ENCODE results near the gene NRXN3.

The NRXN3 gene

DNA sequence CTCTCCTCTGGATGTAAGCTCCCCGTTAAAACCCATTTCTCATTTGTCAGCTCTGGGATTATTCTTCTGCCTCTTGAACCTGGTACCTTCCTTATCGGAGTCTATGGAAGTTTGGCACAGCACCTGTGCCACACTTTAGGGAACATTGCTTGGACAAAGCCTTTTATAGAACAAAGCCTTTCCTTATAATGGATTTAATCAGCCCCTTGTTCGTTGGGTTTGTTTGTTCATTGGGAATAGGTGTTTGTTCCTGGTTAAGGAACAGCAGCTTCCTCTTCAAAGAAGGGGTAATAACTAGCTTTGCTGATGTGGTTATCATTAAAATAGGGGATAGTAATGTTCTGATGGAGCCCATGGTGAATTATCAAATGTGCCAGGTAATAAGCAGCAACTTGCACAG lies 70.4 kb downstream of the NRXN3 start:
- Histone ChIP-seq H3K4me1 (ENCODE audit: insufficient read depth, low read length, severe bottlenecking) (no peaks in the 10 kb centered on the region), H4K20me1 (ENCODE audit: insufficient read depth, low read length) (no peaks in the 10 kb centered on the region), H3K4me2 (ENCODE audit: low read length) (no peak overlapping the region), H3K9me3 (ENCODE audit: low read length) (no peaks in the 10 kb centered on the region), H3K4me3 (ENCODE audit: low read depth, low read length, poor library complexity, severe bottlenecking) (no peak overlapping the region), H3K36me3 (ENCODE audit: insufficient read depth, low read length) (no peaks in the 10 kb centered on the region), H3K27ac (ENCODE audit: low read depth, low read length, poor library complexity, severe bottlenecking) (no peak overlapping the region), H3K9me2 (ENCODE audit: low read depth, low read length) (no peaks in the 10 kb centered on the region), H2AFZ (ENCODE audit: low read length) (no peak overlapping the region), H3K79me2 (ENCODE audit: insufficient read depth, low read length) (no peaks in the 10 kb centered on the region), H3K27me3 (ENCODE audit: insufficient read depth, low read length) (no peaks in the 10 kb centered on the region; the same call in 1 of the 2 replicates), H3K9ac (ENCODE audit: low read length) (no peak overlapping the region), H3F3A (ENCODE audit: insufficient read depth, low read length) (no peaks in the 10 kb centered on the region)
- TF ChIP-seq EZH2 (IDR thresholded peaks at IDR 0.05; ENCODE audit: borderline replicate concordance, low read length): no peak
- TF ChIP-seq, protein P1, sequence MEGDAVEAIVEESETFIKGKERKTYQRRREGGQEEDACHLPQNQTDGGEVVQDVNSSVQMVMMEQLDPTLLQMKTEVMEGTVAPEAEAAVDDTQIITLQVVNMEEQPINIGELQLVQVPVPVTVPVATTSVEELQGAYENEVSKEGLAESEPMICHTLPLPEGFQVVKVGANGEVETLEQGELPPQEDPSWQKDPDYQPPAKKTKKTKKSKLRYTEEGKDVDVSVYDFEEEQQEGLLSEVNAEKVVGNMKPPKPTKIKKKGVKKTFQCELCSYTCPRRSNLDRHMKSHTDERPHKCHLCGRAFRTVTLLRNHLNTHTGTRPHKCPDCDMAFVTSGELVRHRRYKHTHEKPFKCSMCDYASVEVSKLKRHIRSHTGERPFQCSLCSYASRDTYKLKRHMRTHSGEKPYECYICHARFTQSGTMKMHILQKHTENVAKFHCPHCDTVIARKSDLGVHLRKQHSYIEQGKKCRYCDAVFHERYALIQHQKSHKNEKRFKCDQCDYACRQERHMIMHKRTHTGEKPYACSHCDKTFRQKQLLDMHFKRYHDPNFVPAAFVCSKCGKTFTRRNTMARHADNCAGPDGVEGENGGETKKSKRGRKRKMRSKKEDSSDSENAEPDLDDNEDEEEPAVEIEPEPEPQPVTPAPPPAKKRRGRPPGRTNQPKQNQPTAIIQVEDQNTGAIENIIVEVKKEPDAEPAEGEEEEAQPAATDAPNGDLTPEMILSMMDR (IDR thresholded peaks at IDR 0.05; ENCODE audit: low read length): no peak

GRCh38 chr14:78242086-78242485 lies 71.9 kb downstream of the NRXN3 start:
- Histone ChIP-seq H3K27me3 (ENCODE audit: insufficient read depth, low read length) (no peaks in the 10 kb centered on the region; the same call in 1 of the 2 replicates), H3K4me3 (ENCODE audit: low read depth, low read length, poor library complexity, severe bottlenecking) (no peak overlapping the region), H3K79me2 (ENCODE audit: insufficient read depth, low read length) (no peaks in the 10 kb centered on the region), H2AFZ (ENCODE audit: low read length) (no peak overlapping the region), H3K9ac (ENCODE audit: low read length) (no peak overlapping the region), H4K20me1 (ENCODE audit: insufficient read depth, low read length) (no peaks in the 10 kb centered on the region), H3K9me3 (ENCODE audit: low read length) (no peaks in the 10 kb centered on the region), H3F3A (ENCODE audit: insufficient read depth, low read length) (no peaks in the 10 kb centered on the region), H3K9me2 (ENCODE audit: low read depth, low read length) (no peaks in the 10 kb centered on the region), H3K27ac (ENCODE audit: low read depth, low read length, poor library complexity, severe bottlenecking) (no peak overlapping the region), H3K4me1 (ENCODE audit: insufficient read depth, low read length, severe bottlenecking) (no peaks in the 10 kb centered on the region), H3K4me2 (ENCODE audit: low read length) (no peak overlapping the region), H3K36me3 (ENCODE audit: insufficient read depth, low read length) (no peaks in the 10 kb centered on the region)
- no peak for TF ChIP-seq EZH2 (IDR thresholded peaks at IDR 0.05; ENCODE audit: borderline replicate concordance, low read length)
- TF ChIP-seq, protein P1 (IDR thresholded peaks at IDR 0.05; ENCODE audit: low read length): no peak

DNA sequence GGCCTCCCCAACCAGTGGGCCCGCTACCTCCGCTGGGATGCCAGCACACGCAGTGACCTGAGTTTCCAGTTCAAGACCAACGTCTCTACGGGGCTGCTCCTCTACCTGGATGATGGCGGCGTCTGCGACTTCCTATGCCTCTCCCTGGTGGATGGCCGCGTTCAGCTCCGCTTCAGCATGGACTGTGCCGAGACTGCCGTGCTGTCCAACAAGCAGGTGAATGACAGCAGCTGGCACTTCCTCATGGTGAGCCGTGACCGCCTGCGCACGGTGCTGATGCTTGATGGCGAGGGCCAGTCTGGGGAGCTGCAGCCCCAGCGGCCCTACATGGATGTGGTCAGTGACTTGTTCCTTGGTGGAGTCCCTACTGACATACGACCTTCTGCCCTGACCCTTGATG lies 73.0 kb downstream of the NRXN3 start:
- H3K4me1 ChIP-seq (ENCODE audit: insufficient read depth, low read length, severe bottlenecking): no peaks in the 10 kb centered on the region
- H3K36me3 ChIP-seq (ENCODE audit: insufficient read depth, low read length): no peaks in the 10 kb centered on the region
- no peak overlapping the region for H3K4me3 ChIP-seq (ENCODE audit: low read depth, low read length, poor library complexity, severe bottlenecking)
- H3K9me2 ChIP-seq (ENCODE audit: low read depth, low read length): no peaks in the 10 kb centered on the region
- H3K9ac ChIP-seq (ENCODE audit: low read length): no peak overlapping the region
- no peak overlapping the region for H3K4me2 ChIP-seq (ENCODE audit: low read length)
- H3F3A ChIP-seq (ENCODE audit: insufficient read depth, low read length): no peaks in the 10 kb centered on the region
- H3K27me3 ChIP-seq (ENCODE audit: insufficient read depth, low read length): no peaks in the 10 kb centered on the region; the same call in 1 of the 2 replicates
- no peaks in the 10 kb centered on the region for H3K79me2 ChIP-seq (ENCODE audit: insufficient read depth, low read length)
- TF ChIP-seq EZH2 (IDR thresholded peaks at IDR 0.05; ENCODE audit: borderline replicate concordance, low read length): no peak
- TF ChIP-seq, protein P1 (IDR thresholded peaks at IDR 0.05; ENCODE audit: low read length): no peak
- H3K9me3 ChIP-seq (ENCODE audit: low read length): no peaks in the 10 kb centered on the region
- H4K20me1 ChIP-seq (ENCODE audit: insufficient read depth, low read length): no peaks in the 10 kb centered on the region
- no peak overlapping the region for H3K27ac ChIP-seq (ENCODE audit: low read depth, low read length, poor library complexity, severe bottlenecking)
- no peak overlapping the region for H2AFZ ChIP-seq (ENCODE audit: low read length)

All from OCI-LY1 (cell line).